ENCODE measurements around the gene FADS1.

Gene FADS1

GRCh38 chr11:61795459-61795858 is 21.3 kb downstream of the FADS1 start:
- DNase-seq (ENCODE audit: low read depth): no peak

- DNase-seq (ENCODE audit: low read depth): no peak
These were observed 22.2 kb downstream of the FADS1 start for GRCh38 chr11:61794579-61794978.

GRCh38 chr11:61793829-61794204 is 23.0 kb downstream of the FADS1 start:
- DNase-seq (ENCODE audit: low read depth): no peak

- no peak for DNase-seq (ENCODE audit: low read depth)
These were observed 23.5 kb downstream of the FADS1 start for GRCh38 chr11:61793083-61793828.

- peak; percentile 81 for DNase-seq (ENCODE audit: low read depth)
These were observed 24.3 kb downstream of the FADS1 start, which contains the start of the genes FEN1 and TMEM258 for GRCh38 chr11:61792310-61793082. Gene FEN1 (plus strand): TSS chr11:61792911. CDS start chr11:61795362, 2,451 bp downstream. Gene TMEM258 (minus strand): TSS chr11:61792599. CDS start chr11:61792558, 41 bp downstream.

- no peak for DNase-seq (ENCODE audit: low read depth)
These were observed 25.0 kb downstream of the FADS1 start for GRCh38 chr11:61791737-61792309.

- DNase-seq (ENCODE audit: low read depth): no peak
These were observed 28.8 kb downstream of the FADS1 start for GRCh38 chr11:61787928-61788491.

GRCh38 chr11:61785837-61786402 is 30.9 kb downstream of the FADS1 start:
- DNase-seq (ENCODE audit: low read depth): no peak

- DNase-seq (ENCODE audit: low read depth): no peak
These were observed 32.3 kb downstream of the FADS1 start for GRCh38 chr11:61784506-61784805.

- no peak for DNase-seq (ENCODE audit: low read depth)
These were observed 32.9 kb downstream of the FADS1 start for GRCh38 chr11:61783717-61784505.

- DNase-seq (ENCODE audit: low read depth): no peak
These were observed 34.0 kb downstream of the FADS1 start for GRCh38 chr11:61782841-61783240.

GRCh38 chr11:61782299-61782698 is 34.5 kb downstream of the FADS1 start:
- no peak for DNase-seq (ENCODE audit: low read depth)

- no peak for DNase-seq (ENCODE audit: low read depth)
These were observed 35.2 kb downstream of the FADS1 start for GRCh38 chr11:61781585-61781984.

- DNase-seq (ENCODE audit: low read depth): no peak
These were observed 36.1 kb downstream of the FADS1 start for GRCh38 chr11:61780581-61781162.

GRCh38 chr11:61779666-61780525 is 36.9 kb downstream of the FADS1 start:
- no peak for DNase-seq (ENCODE audit: low read depth)

GRCh38 chr11:61778920-61779650 is 37.7 kb downstream of the FADS1 start:
- DNase-seq (ENCODE audit: low read depth): no peak

GRCh38 chr11:61778357-61778886 is 38.4 kb downstream of the FADS1 start:
- no peak for DNase-seq (ENCODE audit: low read depth)

- peak; percentile 45 for DNase-seq (ENCODE audit: low read depth)
These were observed 39.3 kb downstream of the FADS1 start for GRCh38 chr11:61777234-61778090.

Measured in activated T-cell treated with anti-CD3 and anti-CD28 coated beads for 24 hours (primary cell).